Activated CD8-positive, alpha-beta memory T cell treated with anti-CD3 and anti-CD28 coated beads for 4 hours (primary cell): Measurements from ENCODE around the gene FNBP1.

Experiments
- DNase-seq, 2 donors: peaks; one replicate each; pipeline ENCODE4 v3.0.0-alpha.2; 2020; ENCODE audit warnings: low read depth in 2 of 2

FNBP1 gene

DNA sequence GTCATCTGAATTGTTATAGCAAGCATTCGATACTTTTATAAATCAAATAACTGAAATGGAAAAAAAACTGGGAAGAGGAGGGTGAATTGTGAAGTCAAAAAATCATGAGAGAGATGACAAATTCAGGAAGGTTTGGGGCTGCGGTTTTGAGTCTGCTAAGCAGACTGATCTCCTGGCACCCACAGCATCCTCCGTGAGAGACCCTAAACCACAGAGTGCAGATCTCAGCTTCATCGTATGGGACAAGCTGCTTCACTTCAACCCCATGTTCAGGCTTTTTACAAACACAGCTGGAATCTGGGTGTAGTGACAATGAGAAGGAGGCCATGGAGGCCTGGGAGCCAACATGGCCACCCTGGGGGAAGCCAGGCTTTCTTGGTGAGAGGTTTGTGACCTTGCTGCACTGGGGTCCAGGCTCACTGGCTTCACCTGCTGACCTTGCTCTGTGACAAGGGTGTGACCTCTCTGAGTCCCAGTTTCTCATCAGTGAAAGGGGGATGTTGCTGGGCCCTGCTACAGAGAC, 188.3 kb downstream of the FNBP1 start:
- DNase-seq, result no peak

DNA sequence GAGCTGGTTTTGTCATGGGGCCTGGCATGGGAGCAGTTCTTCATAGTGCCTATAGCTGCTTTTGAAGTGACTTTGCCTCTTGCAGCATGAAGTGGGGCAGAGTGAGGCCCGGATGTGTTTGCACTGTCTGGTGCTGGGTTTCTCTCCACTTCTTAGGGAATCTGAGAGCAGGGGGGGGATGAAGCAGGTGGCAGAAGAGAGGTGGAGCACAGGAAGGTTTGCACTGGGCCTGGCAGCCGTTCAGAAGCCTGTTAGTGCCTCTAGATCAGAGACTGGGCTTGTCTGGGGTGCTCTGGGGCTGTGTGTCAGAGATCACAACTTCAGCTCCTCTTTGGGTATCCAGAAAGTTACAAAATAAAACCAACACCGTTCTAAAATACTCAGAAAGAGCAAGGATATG, 189.4 kb downstream of the FNBP1 start:
- DNase-seq, result no peak

DNA sequence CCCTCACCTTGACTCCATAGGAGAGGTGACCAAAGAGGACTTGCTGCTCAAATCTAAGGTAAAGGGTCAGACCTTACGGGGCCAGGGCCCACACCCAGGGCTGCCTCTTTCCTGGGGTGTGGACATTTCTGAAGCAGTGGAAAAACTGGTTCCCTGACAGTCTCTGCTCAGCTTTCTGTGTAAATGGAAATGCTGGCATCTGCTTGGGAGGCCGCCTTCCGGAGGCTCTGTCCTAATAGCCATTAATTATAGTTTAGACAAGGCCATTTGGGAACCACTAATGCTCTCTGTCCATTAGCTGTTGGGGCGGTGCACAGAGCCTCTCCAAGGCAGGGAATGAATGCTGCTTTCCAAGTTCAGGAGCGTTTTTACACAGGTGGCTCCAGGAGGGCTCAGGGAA, 190.4 kb downstream of the FNBP1 start:
- no peak for DNase-seq

DNA sequence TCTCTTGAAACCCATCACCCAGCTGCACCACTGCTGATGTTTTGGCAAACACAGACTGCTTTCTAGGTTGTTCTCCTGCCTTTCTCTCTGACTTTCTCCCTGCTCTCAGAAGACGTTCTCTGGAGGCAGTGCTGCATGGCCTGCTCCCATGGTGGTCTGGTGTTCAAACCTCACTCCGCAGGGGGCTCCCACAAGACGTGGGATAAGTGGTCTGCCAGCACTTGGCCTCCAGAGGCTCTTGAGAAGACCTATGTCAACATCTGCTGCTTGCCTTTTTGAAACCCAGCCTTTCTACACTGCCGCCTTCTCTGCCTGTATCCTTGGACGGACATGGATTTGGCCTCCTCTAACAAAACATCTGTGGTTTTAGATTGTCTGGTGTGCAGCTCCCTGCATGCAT, 191.2 kb downstream of the FNBP1 start:
- DNase-seq, result no peak

DNA sequence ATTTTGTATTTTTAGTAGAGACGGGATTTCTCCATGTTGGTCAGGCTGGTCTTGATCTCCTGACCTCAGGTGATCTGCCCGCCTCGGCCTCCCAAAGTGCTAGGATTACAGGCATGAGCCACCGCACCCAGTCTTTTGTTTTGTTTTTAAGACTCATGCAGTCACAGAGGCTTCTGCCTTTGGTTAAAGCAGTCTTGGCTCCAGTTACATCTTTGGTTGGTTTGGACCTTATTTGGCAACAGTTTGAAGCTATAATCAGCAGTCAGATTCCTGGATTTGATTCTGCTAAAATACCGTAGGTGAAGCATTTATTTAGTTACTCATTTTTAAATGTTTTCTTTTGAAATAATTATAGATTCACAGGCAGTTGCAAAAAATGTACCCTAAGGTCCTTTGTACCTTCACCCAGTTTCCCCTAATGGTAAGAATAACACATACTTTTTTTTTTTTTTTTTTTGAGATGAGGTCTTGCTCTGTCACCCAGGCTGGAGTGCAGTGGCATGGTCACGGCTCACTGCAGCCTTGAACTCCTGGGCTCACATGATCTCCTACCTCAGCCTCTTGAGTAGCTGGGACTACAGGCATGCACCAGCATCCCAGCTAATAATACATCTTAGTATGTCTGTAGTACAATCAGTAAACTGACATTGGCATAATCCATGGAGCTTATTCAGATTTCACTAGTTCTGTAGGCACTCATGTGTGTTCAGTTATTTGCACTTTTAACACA, 192.0 kb downstream of the FNBP1 start:
- DNase-seq, result no peak

DNA sequence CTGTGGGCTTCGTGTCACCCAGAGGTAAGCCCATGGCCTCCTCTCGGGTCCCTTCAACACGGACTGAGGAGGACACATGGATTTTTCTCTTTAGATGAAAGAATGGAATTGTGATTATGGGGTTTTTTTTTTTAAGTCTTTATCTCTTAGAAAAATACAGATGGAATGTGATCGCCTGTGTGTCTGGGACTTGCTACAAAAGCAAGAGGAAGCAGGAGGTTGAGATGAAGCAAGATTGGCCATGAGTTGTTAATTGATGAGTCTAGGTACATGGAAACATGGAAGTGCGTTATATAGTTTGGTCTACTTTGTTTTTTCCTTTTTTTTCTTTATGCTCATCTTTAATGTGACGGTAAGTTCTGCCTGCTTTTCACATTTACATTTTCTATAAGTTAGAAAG, 193.1 kb downstream of the FNBP1 start:
- no peak for DNase-seq

DNA sequence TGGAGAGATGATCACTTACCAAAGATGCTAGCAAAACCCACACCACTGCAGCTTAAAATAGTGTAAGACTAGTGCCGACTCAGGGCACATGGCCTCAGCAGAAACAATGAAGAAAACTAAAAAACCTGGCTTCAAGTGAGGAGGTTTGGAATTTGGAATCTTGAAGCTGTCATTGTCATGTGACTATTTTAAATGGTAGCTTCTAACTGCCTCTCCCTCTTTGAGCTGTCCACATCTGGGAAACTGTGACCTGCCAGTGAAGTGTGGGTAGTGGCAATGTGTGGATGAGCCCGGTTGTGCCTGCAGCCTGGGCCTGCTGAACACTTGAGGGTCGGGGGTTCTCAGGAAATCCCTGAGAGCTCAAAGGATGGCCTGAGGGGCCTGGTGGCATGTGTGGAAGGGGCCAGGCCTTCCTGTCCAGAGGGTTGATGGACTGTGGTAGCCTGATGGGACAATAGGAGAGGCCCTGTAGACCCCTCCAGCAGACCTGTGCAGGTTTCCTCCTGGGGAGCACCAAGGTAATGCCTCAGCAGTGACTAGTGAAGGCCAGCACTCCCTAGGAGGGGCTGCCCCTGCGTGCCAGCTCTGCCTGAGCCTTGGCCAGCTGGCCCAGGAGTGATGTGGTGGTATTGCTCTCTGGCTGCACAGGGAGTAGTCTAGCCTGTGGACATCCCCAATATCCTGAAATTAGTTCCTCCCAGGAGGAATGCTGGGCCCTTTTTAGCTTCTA, 194.1 kb downstream of the FNBP1 start:
- DNase-seq, result no peak

DNA sequence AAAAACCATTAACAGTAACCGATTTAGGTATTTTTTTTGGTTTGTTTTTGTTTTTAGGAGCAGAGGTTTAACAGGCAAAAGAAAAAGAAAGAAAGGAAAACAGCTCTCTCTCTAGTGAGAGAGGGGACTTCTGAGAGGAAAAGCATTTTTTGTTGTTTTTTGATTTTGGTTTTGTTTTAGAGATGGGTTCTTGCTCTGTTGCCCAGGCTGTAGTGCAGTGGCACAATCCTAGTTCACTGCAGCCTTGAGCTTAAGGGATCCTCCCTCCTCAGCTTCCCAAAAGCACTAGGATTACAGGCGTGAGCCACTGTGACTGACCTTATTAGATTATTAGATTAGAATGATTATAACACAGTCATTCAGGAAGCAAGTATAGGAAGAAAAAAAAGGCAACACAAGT, 197.6 kb downstream of the FNBP1 start:
- DNase-seq, result no peak

DNA sequence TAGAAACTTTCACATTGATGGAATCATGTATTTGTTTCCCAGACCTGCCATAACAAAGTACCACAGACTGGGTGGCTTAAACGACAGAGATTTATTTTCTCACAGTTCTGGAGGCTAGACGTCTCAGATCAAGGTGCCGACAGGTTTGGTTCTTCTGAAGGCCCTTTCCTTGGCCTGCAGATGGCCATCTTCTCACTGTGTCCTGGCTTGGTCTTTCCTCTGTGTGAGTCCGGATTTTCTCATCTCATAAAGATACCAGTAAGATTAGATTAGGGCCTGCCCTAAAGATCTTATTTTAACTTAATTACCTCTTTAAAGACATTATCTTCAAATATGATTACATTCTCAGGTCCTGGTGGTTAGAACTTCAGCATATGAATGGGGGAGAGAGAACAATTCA, 201.9 kb downstream of the FNBP1 start:
- DNase-seq, result no peak

DNA sequence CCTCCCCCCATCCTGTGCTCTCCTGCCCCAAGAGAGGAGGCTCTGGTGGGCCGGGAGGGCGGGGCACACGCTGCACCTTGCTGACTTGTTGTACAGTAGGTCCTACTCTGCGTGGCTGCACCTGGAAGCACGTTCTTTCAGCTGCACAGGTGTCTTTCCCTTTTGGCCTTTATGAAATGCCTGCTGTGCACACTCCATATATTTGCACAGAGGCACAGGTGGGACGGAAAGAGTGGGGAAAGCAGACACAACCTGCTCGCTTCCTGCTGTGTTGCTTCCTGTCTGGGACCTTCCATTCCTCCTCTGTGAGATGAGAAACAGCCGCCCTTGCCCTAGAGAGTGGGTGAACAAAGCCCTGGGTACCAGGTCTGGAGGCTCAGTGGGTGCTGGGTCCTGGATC, 203.0 kb downstream of the FNBP1 start:
- no peak for DNase-seq

DNA sequence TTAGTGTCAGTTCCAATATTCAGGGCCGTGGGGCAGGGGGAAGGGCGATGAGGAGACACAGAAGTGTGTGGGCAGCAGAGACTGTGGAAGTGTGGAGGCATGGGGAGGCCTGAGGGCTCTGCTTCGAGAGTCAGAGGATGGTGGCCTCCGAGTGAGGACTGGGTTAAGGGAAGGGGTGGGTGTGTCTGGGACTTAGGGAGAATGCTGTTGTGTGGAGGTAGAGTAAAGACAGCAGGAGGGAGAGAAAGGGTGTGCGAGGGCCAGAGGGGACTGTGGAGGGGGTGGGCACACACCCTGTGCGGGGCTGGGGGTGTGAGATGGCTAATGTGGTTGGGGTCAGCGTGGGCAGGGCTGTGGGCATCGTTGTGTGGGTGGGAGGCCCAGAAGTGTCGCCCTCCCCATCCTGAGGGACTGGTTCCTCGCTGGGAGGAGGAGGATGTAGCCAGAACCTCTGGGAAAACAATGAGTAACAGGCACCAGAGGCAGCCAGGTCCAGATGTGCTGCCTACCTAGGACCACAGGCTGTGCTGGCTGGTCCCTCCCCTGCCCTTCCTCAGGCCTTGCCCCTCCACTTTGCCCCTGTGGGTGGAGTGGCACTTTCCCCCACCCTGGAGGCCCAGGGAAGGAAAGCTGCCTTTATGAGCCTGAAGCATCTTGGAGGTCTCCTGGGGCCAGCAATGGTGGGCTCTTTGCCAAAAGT, 203.5 kb downstream of the FNBP1 start:
- no peak for DNase-seq

DNA sequence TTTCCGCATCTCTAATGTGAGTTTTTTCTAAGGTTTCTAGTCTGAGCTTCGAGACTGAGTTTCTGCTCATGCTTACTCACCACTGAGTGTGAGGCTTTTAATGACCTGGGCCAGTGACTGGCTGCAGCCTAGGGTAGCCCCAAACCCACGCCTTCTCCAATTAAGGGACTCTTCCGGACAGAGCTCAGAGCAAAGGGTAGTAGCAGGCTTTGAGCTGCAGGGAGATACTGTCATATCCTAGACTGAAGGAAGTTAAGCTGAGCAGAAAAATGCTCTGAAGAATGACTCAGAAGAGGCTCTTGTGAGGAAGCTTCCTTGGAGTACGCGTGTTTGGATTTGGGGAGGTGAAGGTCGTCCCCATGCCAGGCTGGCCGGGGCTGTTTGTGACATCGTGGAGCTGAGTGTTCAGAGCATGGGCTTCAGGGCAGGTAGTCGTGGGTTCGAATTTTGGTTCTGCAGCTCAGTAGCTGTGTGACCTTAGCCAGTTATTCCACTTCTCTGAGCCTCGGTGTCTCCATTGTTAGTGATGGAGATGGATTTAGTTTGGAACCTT, 204.2 kb downstream of the FNBP1 start:
- DNase-seq, result no peak
